Ishikawa (cell line): ENCODE data around the gene THEM5.

Experiments used
- CEBPB ChIP-seq: IDR thresholded peaks from 2 replicates; pipeline ENCODE4 v1.6.1; 2012
- CREB1 ChIP-seq: IDR thresholded peaks from 2 replicates; pipeline ENCODE4 v1.6.1; 2012; ENCODE audit warnings: low read depth
- EP300 ChIP-seq: IDR thresholded peaks from 2 replicates; pipeline ENCODE4 v1.6.1; 2012; ENCODE audit warnings: borderline replicate concordance
- FOXM1 ChIP-seq: IDR thresholded peaks from 2 replicates; pipeline ENCODE4 v1.6.1; 2012; ENCODE audit warnings: low read depth, borderline replicate concordance
- NFIC ChIP-seq: IDR thresholded peaks from 2 replicates; pipeline ENCODE4 v1.6.1; 2012
- RAD21 ChIP-seq: IDR thresholded peaks from 2 replicates; pipeline ENCODE4 v1.6.1; 2012; ENCODE audit warnings: low read depth
- TAF1 ChIP-seq: IDR thresholded peaks from 2 replicates; pipeline ENCODE4 v1.6.1; 2012; ENCODE audit warnings: low read depth, mild to moderate bottlenecking
- YY1 ChIP-seq: IDR thresholded peaks from 2 replicates; pipeline ENCODE4 v1.6.1; 2012; ENCODE audit warnings: low read depth
- ZBTB7A ChIP-seq: IDR thresholded peaks from 2 replicates; pipeline ENCODE4 v1.6.1; 2012; ENCODE audit warnings: low read depth
- TF ChIP-seq, protein P1 (sequence below): IDR thresholded peaks from 2 replicates; pipeline ENCODE4 v1.6.1; 2012; ENCODE audit warnings: low read depth, mild to moderate bottlenecking
- TF ChIP-seq, protein P2 (sequence below): IDR thresholded peaks from 2 replicates; pipeline ENCODE4 v1.6.1; 2012
- TF ChIP-seq, protein P3 (sequence below): IDR thresholded peaks from 2 replicates; pipeline ENCODE4 v1.6.1; 2012

DNA sequence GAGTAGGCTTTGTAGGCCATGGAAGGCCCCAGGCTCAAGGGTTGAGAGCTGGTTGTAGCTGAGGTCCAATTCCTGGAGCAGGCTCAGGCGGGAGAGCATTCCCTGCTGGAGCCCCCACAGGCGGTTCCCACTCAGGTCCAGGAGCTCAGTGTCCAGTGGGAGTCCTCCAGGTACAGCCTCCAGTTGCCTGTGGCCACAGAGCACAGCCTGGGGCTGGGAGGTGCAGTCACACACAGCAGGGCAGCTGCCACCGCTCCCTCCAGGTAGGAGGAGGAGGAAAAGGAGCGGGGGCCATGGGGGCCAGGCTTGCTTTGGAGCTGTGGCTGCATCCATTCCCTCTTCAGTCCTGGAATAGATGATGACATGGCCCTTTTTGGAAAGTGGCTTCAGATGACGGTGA lies 51.1 kb downstream of the THEM5 start:
- TF ChIP-seq EP300 (no peak), RAD21 (no peak), TAF1 (no peak), CEBPB (no peak), NFIC (no peak), FOXM1 (no peak), CREB1 (no peak), ZBTB7A (no peak), YY1 (no peak)
- TF ChIP-seq, protein P1, sequence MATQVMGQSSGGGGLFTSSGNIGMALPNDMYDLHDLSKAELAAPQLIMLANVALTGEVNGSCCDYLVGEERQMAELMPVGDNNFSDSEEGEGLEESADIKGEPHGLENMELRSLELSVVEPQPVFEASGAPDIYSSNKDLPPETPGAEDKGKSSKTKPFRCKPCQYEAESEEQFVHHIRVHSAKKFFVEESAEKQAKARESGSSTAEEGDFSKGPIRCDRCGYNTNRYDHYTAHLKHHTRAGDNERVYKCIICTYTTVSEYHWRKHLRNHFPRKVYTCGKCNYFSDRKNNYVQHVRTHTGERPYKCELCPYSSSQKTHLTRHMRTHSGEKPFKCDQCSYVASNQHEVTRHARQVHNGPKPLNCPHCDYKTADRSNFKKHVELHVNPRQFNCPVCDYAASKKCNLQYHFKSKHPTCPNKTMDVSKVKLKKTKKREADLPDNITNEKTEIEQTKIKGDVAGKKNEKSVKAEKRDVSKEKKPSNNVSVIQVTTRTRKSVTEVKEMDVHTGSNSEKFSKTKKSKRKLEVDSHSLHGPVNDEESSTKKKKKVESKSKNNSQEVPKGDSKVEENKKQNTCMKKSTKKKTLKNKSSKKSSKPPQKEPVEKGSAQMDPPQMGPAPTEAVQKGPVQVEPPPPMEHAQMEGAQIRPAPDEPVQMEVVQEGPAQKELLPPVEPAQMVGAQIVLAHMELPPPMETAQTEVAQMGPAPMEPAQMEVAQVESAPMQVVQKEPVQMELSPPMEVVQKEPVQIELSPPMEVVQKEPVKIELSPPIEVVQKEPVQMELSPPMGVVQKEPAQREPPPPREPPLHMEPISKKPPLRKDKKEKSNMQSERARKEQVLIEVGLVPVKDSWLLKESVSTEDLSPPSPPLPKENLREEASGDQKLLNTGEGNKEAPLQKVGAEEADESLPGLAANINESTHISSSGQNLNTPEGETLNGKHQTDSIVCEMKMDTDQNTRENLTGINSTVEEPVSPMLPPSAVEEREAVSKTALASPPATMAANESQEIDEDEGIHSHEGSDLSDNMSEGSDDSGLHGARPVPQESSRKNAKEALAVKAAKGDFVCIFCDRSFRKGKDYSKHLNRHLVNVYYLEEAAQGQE, result no peak
- TF ChIP-seq, protein P2, sequence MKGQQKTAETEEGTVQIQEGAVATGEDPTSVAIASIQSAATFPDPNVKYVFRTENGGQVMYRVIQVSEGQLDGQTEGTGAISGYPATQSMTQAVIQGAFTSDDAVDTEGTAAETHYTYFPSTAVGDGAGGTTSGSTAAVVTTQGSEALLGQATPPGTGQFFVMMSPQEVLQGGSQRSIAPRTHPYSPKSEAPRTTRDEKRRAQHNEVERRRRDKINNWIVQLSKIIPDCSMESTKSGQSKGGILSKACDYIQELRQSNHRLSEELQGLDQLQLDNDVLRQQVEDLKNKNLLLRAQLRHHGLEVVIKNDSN, result no peak
- TF ChIP-seq, protein P3, sequence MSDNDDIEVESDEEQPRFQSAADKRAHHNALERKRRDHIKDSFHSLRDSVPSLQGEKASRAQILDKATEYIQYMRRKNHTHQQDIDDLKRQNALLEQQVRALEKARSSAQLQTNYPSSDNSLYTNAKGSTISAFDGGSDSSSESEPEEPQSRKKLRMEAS, result no peak
